Measurements from ENCODE around the gene ALG3.

Gene ALG3

GRCh38 chr3:184236636-184237035 lies 12.1 kb downstream of the ALG3 start:
- Histone ChIP-seq H3K27ac (no peak overlapping the region), H3K4me3 (no peak overlapping the region)

- Histone ChIP-seq H3K4me3 (no peak overlapping the region), H3K27ac (no peak overlapping the region)
These were observed 12.7 kb downstream of the ALG3 start for GRCh38 chr3:184236033-184236410.

GRCh38 chr3:184235381-184236032 lies 13.3 kb downstream of the ALG3 start:
- Histone ChIP-seq H3K27ac (no peak overlapping the region), H3K4me3 (no peak overlapping the region)

- H3K4me3 ChIP-seq: no peak overlapping the region
- H3K27ac ChIP-seq: no peak overlapping the region
These were observed 13.9 kb downstream of the ALG3 start for GRCh38 chr3:184234671-184235380.

- Histone ChIP-seq H3K27ac (no peak overlapping the region), H3K4me3 (no peak overlapping the region)
These were observed 14.5 kb downstream of the ALG3 start for GRCh38 chr3:184234224-184234623.

- H3K4me3 ChIP-seq: no peak overlapping the region
- no peak overlapping the region for H3K27ac ChIP-seq
These were observed 15.5 kb downstream of the ALG3 start for GRCh38 chr3:184233127-184233843.

GRCh38 chr3:184231671-184232070 lies 17.1 kb downstream of the ALG3 start:
- H3K27ac ChIP-seq: no peak overlapping the region
- no peak overlapping the region for H3K4me3 ChIP-seq

GRCh38 chr3:184230603-184231528 lies 17.9 kb downstream of the ALG3 start:
- Histone ChIP-seq H3K27ac (no peak overlapping the region), H3K4me3 (peak overlapping the region in 5 of 7 experiments; percentile 28 to 44 (median 39))

- Histone ChIP-seq H3K27ac (no peak overlapping the region), H3K4me3 (peak overlapping the region; percentile 19 to 44 (median 31))
These were observed 18.6 kb downstream of the ALG3 start for GRCh38 chr3:184230081-184230602.

GRCh38 chr3:184229394-184230080 lies 19.2 kb downstream of the ALG3 start, which contains the start of gene VWA5B2:
TSS of gene VWA5B2 (plus strand) at chr3:184229585. CDS start at chr3:184230529, 944 bp downstream.
- H3K27ac ChIP-seq: no peak within 1 kb of the TSS
- H3K4me3 ChIP-seq: peak within 1 kb of the TSS; percentile 19 to 44 (median 31)

- no peak overlapping the region for H3K4me3 ChIP-seq
- no peak overlapping the region for H3K27ac ChIP-seq
These were observed 20.2 kb downstream of the ALG3 start for GRCh38 chr3:184228376-184229137.

- H3K27ac ChIP-seq: no peak overlapping the region
- H3K4me3 ChIP-seq: no peak overlapping the region
These were observed 21.3 kb downstream of the ALG3 start for GRCh38 chr3:184227481-184227935.

- Histone ChIP-seq H3K4me3 (no peak overlapping the region), H3K27ac (no peak overlapping the region)
These were observed 24.8 kb downstream of the ALG3 start for GRCh38 chr3:184223946-184224345.

- H3K27ac ChIP-seq: no peak overlapping the region
- no peak overlapping the region for H3K4me3 ChIP-seq
These were observed 26.2 kb downstream of the ALG3 start for GRCh38 chr3:184222521-184222920.

GRCh38 chr3:184218814-184219213 lies 29.9 kb downstream of the ALG3 start:
- no peak overlapping the region for H3K27ac ChIP-seq
- no peak overlapping the region for H3K4me3 ChIP-seq

GRCh38 chr3:184211718-184212117 lies 37.0 kb downstream of the ALG3 start:
- Histone ChIP-seq H3K4me3 (no peak overlapping the region), H3K27ac (no peak overlapping the region)

GRCh38 chr3:184211297-184211696 lies 37.5 kb downstream of the ALG3 start:
- no peak overlapping the region for H3K27ac ChIP-seq

More at GRCh38 chr3:184211297-184211696, 37.5 kb downstream of the ALG3 start:
- no peak overlapping the region for H3K4me3 ChIP-seq
